GM13976 (cell line): ENCODE measurements around the gene UBQLN1.

Source experiments
- DNase-seq: peaks from one replicate; pipeline ENCODE4 v3.0.0; 2012; ENCODE audit warnings: low spot score
- in situ Hi-C: fragments of 300-500 bp; cut with MboI; formaldehyde crosslinking; loops from one replicate; pipeline ENCODE4 v1.12.0; 2022; ENCODE audit warnings: low sequenced_read_pairs, mixed read lengths, inconsistent platforms; ENCODE audit not compliant: unreplicated experiment
- TF ChIP-seq, protein P1 (sequence below): IDR thresholded peaks from 2 replicates; pipeline ENCODE4 v1.5.1; 2012; ENCODE audit warnings: borderline replicate concordance, mild to moderate bottlenecking; ENCODE audit not compliant: insufficient read depth; ENCODE audit errors: extremely low read depth, missing control alignments, control extremely low read depth

UBQLN1 gene

DNA sequence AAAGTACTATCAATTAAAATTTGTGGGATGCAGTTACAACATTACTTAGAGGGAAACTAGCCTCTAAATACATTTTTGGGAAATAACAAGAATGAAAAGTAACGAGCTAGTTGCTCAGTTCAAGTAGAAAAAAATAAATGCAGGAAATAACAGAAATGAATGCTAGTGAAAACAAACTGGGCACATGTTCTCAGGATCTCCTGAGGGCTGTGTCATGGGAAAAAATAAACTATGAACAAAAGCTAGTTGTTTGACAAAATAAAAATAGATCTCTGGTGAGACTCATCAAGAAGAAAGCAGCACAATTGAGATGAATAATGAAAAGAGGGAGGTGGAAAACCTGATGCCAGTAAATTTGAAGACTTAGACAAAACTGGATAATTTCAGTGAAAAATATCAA is 68.5 kb downstream of the UBQLN1 start:
- TF ChIP-seq, protein P1, sequence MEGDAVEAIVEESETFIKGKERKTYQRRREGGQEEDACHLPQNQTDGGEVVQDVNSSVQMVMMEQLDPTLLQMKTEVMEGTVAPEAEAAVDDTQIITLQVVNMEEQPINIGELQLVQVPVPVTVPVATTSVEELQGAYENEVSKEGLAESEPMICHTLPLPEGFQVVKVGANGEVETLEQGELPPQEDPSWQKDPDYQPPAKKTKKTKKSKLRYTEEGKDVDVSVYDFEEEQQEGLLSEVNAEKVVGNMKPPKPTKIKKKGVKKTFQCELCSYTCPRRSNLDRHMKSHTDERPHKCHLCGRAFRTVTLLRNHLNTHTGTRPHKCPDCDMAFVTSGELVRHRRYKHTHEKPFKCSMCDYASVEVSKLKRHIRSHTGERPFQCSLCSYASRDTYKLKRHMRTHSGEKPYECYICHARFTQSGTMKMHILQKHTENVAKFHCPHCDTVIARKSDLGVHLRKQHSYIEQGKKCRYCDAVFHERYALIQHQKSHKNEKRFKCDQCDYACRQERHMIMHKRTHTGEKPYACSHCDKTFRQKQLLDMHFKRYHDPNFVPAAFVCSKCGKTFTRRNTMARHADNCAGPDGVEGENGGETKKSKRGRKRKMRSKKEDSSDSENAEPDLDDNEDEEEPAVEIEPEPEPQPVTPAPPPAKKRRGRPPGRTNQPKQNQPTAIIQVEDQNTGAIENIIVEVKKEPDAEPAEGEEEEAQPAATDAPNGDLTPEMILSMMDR, result no peak
- in situ Hi-C loops, result no loop called here
- DNase-seq, result no peak

GRCh38 chr9:83637389-83637788 is 70.4 kb downstream of the UBQLN1 start:
- TF ChIP-seq, protein P1, result no peak
- in situ Hi-C loops, result no loop called here
- no peak for DNase-seq

DNA sequence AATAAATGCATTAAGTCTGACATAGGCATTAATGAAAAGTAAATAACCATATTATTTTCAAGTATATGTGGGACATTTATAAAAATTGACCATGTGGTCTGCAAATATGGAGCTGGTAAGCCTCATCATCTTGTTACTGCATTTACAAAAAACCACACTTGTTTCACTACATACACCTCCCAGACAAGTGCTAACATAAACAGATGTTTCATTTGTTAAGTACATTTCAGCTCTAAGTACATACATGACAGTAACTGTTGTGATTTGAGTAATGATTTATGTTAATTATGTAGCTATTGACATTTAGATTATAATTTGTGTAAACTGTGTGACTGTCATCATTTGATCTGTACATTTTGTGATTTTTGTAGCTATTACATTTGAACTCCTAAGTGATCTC is 70.9 kb downstream of the UBQLN1 start:
- TF ChIP-seq, protein P1, result no peak
- no peak for DNase-seq
- in situ Hi-C loops, result no loop called here

GRCh38 chr9:83633676-83634075 is 74.1 kb downstream of the UBQLN1 start:
- TF ChIP-seq, protein P1, result no peak
- in situ Hi-C loops, result no loop called here
- no peak for DNase-seq

GRCh38 chr9:83633255-83633654 is 74.5 kb downstream of the UBQLN1 start:
- TF ChIP-seq, protein P1, result no peak
- in situ Hi-C loops, result no loop called here
- DNase-seq, result no peak

DNA sequence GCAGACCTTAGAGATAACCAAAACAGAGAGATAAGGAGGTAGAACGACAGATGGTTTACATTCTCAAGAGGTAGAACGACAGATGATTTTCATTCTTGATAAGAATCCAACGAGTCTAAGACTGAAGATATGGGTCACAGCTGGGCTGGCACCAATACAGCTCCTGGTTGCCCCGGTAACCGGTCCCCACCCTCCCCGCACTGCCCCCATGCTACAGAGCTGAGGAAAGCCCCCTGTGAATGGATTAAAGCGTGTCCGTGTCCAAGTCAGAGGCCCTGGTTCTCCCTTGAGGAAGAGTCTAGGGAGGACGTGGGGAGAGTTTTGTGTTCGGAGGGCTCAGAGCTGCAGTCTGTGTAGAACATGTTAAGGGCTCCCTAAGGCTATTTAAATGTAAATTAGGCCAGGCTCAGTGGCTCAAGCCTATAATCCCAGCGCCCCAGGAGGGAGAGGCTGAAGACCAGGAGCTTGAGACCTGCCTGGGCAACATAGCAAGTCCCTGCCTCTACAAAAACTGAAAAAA is 76.8 kb downstream of the UBQLN1 start:
- in situ Hi-C loops, result no loop called here
- DNase-seq, result no peak

More for the DNA sequence above, 76.8 kb downstream of the UBQLN1 start:
- TF ChIP-seq, protein P1, result no peak
